Common myeloid progenitor, CD34-positive (primary cell): ENCODE results near the gene NEIL1.

Experiments
- CTCF ChIA-PET: fragments of 350-600 bp; sonication (Branson Sonifier 250); formaldehyde crosslinking; loops from one replicate; lab custom pipeline; 2021; ENCODE audit warnings: antibody characterized with exemption; lab: Charles Lee
- POLR2A ChIA-PET: fragments of 350-600 bp; sonication (Branson Sonifier 250); formaldehyde crosslinking; loops from one replicate; lab custom pipeline; 2021; ENCODE audit warnings: antibody characterized with exemption; lab: Charles Lee
- DNase-seq, 3 donors: peaks; one replicate each; pipeline versions ENCODE4 v3.0.0 to v3.0.0-alpha.2; 2013
- H3K27ac ChIP-seq, 2 experiments: 1 replicate in 1 of 2; 2 replicates in 1 of 2; pipeline ENCODE4 v1.7.0; 2013; ENCODE audit warnings: inconsistent platforms in 2 of 2, low read length in 2 of 2, mild to moderate bottlenecking in 2 of 2, low read depth in 1 of 2, moderate library complexity in 1 of 2; ENCODE audit not compliant: severe bottlenecking in 2 of 2, insufficient read depth in 1 of 2, poor library complexity in 1 of 2
- H3K27me3 ChIP-seq, 5 experiments: replicated peaks in 2 of 5; 1 replicate in 3 of 5; 2 replicates in 2 of 5; pipeline versions ENCODE4 v1.6.1 to v1.7.0; 2013; ENCODE audit warnings: low read length in 4 of 5, mild to moderate bottlenecking in 2 of 5, moderate library complexity in 2 of 5, inconsistent platforms in 1 of 5; ENCODE audit not compliant: insufficient read depth in 5 of 5, control insufficient read depth in 4 of 5
- H3K36me3 ChIP-seq, 4 experiments: 1 replicate in 2 of 4; 2 replicates in 2 of 4; pipeline versions ENCODE4 v1.6.1 to v1.7.0; 2013; ENCODE audit warnings: low read length in 3 of 4, control low read depth in 1 of 4, mild to moderate bottlenecking in 1 of 4; ENCODE audit not compliant: control insufficient read depth in 4 of 4, insufficient read depth in 4 of 4
- H3K4me1 ChIP-seq, 4 experiments: 1 replicate in 3 of 4; 2 replicates in 1 of 4; pipeline versions ENCODE4 v1.6.1 to v1.7.1; 2013; ENCODE audit warnings: low read length in 3 of 4, mild to moderate bottlenecking in 3 of 4, control low read depth in 1 of 4, inconsistent platforms in 1 of 4, moderate library complexity in 1 of 4; ENCODE audit not compliant: control insufficient read depth in 4 of 4, insufficient read depth in 4 of 4; ENCODE audit errors: control extremely low read depth in 1 of 4
- H3K4me3 ChIP-seq, 7 experiments: 1 replicate in 4 of 7; 2 replicates in 3 of 7; pipeline versions ENCODE4 v1.5.1 to v1.7.0; 2013; ENCODE audit warnings: mild to moderate bottlenecking in 7 of 7, low read length in 6 of 7, moderate library complexity in 6 of 7, inconsistent platforms in 2 of 7, low read depth in 2 of 7, control low read depth in 1 of 7; ENCODE audit not compliant: insufficient read depth in 4 of 7, control insufficient read depth in 1 of 7; ENCODE audit errors: extremely low read depth in 1 of 7
- H3K9me3 ChIP-seq, 5 experiments: 1 replicate in 4 of 5; 2 replicates in 1 of 5; pipeline versions ENCODE4 v1.6.1 to v1.7.1; 2013; ENCODE audit warnings: low read length in 4 of 5, mild to moderate bottlenecking in 2 of 5, inconsistent platforms in 1 of 5, low read depth in 1 of 5, moderate library complexity in 1 of 5; ENCODE audit not compliant: control insufficient read depth in 4 of 5, insufficient read depth in 2 of 5; ENCODE audit errors: control extremely low read depth in 1 of 5
- WGBS: methylation state at CpG from one replicate; pipeline ENCODE4 v1.1.5; 2013; ENCODE audit not compliant: insufficient coverage; 5-methylcytosine and 5-hydroxymethylcytosine counted together

NEIL1 gene

DNA sequence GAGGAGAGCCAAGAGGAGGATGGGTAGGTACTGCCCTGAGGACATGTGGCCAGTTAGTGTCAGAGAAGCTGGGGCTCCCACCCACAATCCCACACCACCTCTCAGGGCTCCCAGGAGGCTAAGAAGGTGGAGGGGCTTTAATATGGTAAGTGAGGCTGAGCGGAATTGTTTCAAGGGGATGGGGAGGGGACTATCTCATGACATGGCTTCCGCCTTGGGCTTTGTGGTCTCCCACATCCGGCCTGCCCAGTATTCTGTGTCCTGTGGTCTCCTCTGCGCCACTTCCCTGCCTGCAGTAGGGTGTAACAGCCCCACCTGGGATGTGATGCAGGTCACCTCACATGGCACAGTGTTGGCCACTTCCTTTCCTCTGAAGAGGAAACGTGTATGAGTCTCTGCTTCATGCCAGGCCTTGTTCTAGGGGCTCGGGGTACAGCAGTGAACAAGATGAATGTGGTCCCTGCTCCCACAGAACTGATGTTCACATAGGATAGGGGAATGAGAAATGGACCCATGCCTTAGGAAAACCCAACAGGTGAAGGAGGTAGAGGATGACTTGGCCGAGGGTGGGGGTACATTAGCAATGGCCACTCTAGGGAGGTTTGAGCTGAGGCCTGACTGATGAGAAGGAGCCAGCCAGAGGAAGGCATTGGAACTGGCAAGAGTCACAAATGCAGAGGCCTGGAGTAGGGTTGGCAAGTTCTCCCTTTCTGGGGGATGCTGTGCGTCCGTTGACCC, 3.2 kb downstream of the NEIL1 start:
- Histone ChIP-seq H3K9me3 (peaks cover 0 to 30% (median 19%) of the 10 kb centered on the region in 5 experiments), H3K4me1 (peaks cover 7 to 35% (median 29%) of the 10 kb centered on the region in 4 experiments), H3K4me3 (no peak overlapping the region), H3K27ac (no peak overlapping the region), H3K27me3 (peaks cover 0 to 26% (median 4%) of the 10 kb centered on the region in 5 experiments), H3K36me3 (peaks cover 0 to 12% (median 7%) of the 10 kb centered on the region in 4 experiments)
- POLR2A ChIA-PET: no interaction called here
- CTCF ChIA-PET: no interaction called here
- 11% methylated on average over 7 of the region's 9 CpGs for WGBS
- DNase-seq: peak; percentile 87 to 98 (median 98)

DNA sequence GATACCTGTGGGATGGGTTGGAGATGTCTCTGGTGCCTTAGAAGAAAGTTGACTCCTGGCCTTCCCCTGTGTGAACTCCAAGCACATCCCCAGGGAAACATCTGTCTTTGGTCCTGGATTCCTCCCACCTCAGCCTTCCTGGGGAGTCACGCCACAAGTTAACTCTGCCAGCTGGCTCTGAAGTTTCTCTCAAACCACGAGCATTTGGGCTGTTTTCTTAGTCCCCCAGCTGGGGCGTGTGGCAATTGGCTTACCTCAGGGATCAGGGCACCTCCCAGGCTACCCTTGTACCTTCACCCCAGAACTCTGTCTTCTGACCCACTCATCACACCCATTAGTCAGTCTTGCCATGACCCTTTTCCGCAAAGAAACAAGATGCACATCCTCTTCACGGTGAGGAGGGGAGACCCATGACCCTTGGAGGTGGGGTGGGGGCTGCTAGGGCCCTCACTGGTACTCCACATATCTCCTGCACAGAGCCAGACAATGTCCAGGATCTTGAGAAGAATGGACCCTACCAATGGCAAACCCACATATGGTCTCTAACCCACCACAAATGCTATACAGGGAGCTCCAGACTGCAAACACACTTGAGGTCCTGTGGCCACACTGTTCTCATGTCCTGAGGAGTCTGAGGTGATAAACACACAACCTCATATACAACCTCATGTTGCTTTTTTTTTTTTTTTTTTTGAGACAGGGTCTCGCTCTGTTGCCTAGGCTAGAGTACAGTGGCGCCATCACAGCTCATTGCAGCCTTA, 3.9 kb downstream of the NEIL1 start:
- Histone ChIP-seq H3K4me3 (peak overlapping the region in 1 of 7 experiments; percentile 16), H3K9me3 (peaks cover 0 to 30% (median 19%) of the 10 kb centered on the region in 5 experiments), H3K4me1 (peaks cover 7 to 35% (median 29%) of the 10 kb centered on the region in 4 experiments), H3K36me3 (peaks cover 0 to 19% (median 12%) of the 10 kb centered on the region in 4 experiments), H3K27ac (no peak overlapping the region), H3K27me3 (peaks cover 0 to 26% (median 4%) of the 10 kb centered on the region in 5 experiments)
- 70% methylated on average over 3 of the region's 7 CpGs for WGBS
- ChIA-PET CTCF (interaction anchor here (0.6 to 3.9 kb wide), 3 partner anchors 12 to 241 kb away, joined by 3 to 25 read pairs (median 3); partner anchors contain the start of gene MAN2C1), POLR2A (no interaction called here)
- DNase-seq: peak in 1 of 3 donors; percentile 15

DNA sequence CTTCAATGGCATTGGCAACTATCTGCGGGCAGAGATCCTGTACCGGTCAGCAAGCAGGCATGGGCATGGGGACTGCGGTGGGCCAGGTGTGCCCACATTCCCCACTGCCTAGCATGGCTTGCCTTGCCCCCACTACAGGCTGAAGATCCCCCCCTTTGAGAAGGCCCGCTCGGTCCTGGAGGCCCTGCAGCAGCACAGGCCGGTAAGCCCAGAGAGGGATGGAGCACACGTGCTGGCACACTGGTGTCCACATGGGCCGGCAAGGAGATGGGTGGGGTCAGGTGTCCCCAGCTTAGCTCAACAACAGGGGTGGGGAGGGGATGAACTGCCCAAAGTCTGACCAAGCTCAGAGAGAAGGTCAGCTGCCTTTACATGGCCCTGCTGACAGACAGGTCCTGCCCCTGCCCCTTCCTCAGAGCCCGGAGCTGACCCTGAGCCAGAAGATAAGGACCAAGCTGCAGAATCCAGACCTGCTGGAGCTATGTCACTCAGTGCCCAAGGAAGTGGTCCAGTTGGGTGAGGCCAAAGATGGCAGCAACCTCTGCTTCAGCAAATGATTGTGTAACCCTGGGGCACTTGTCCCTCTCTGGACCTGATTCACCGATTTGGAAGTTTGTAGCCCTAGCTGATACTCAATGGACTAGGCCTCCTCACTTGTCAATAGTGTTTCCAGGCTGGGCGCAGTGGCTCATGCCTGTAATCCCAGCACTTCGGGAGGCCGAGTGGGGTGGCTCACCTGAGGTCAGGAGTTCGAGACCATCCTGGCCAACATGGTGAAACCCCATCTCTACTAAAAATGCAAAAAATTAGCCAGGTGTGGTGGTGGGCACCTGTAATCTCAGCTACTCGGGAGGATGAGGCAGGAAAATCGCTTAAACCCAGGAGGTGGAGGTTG, 5.6 kb downstream of the NEIL1 start:
- no peak for DNase-seq
- ChIA-PET CTCF (interaction anchor here (0.6 to 3.9 kb wide), 2 partner anchors 15 to 258 kb away, joined by 3 to 25 read pairs; partner anchors contain the start of gene MAN2C1), POLR2A (interaction anchor here (0.6 to 1.5 kb wide), 2 partner anchors 10 to 15 kb away, joined by 3 to 4 read pairs; no protein-coding TSS in a partner anchor)
- Histone ChIP-seq H3K4me1 (peaks cover 0 to 26% (median 20%) of the 10 kb centered on the region in 4 experiments), H3K27me3 (peaks cover 0 to 16% (median 4%) of the 10 kb centered on the region in 5 experiments), H3K27ac (no peak overlapping the region), H3K36me3 (peaks cover 0 to 27% (median 23%) of the 10 kb centered on the region in 4 experiments), H3K9me3 (peaks cover 0 to 30% (median 19%) of the 10 kb centered on the region in 5 experiments), H3K4me3 (no peak overlapping the region)
- 98% methylated on average over 14 of the region's 16 CpGs for WGBS

DNA sequence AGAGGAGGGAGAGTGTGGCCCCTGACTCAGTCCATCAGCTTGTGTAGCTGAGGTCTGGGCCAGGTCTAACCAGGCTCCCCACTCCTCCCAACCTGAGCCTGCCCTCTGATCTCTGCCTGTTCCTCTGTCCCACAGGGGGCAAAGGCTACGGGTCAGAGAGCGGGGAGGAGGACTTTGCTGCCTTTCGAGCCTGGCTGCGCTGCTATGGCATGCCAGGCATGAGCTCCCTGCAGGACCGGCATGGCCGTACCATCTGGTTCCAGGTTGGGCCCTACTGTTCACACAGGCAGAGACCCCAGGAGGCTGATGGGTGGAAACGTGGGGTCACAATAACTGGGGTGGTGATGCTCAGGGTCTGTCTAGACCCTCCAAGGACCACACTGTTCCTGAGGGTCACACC, 6.8 kb downstream of the NEIL1 start:
- H3K36me3 ChIP-seq: peaks cover 1 to 35% (median 31%) of the 10 kb centered on the region in 4 experiments
- H3K27me3 ChIP-seq: peaks cover 0 to 5% (median 0%) of the 10 kb centered on the region in 5 experiments
- H3K4me3 ChIP-seq: no peak overlapping the region
- H3K9me3 ChIP-seq: peaks cover 0 to 27% (median 16%) of the 10 kb centered on the region in 5 experiments
- H3K4me1 ChIP-seq: peaks cover 0 to 14% (median 9%) of the 10 kb centered on the region in 4 experiments
- CTCF ChIA-PET: interaction anchor here (0.8 to 3.9 kb wide), 2 partner anchors 12 to 14 kb away, joined by 3 to 25 read pairs; partner anchors contain the start of gene MAN2C1
- no peak for DNase-seq
- WGBS: 97% methylated on average over 7 of the region's 7 CpGs
- no peak overlapping the region for H3K27ac ChIP-seq
- POLR2A ChIA-PET: no interaction called here

DNA sequence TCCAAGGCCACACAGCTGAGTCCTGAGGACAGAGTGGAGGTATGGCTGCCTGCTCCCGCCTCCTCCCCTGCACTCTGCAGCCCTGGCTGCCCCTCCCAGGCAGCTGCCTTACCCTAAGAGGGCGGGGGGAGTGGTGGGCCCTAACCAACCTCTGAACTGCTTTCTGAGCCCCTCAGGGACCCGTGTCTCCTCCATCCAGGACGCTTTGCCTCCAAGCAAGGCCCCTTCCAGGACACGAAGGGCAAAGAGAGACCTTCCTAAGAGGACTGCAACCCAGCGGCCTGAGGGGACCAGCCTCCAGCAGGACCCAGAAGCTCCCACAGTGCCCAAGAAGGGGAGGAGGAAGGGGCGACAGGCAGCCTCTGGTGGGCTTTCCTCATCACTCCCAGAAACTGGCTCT, 7.6 kb downstream of the NEIL1 start:
- H3K9me3 ChIP-seq: peaks cover 0 to 19% (median 7%) of the 10 kb centered on the region in 5 experiments
- ChIA-PET CTCF (interaction anchor here (0.8 to 3.9 kb wide), 2 partner anchors 11 to 13 kb away, joined by 3 to 25 read pairs; partner anchors contain the start of gene MAN2C1), POLR2A (no interaction called here)
- no peaks in the 10 kb centered on the region for H3K27me3 ChIP-seq
- H3K4me1 ChIP-seq: peaks cover 0 to 14% (median 7%) of the 10 kb centered on the region in 4 experiments
- no peak overlapping the region for H3K27ac ChIP-seq
- no peak for DNase-seq
- WGBS: 98% methylated on average over 6 of the region's 7 CpGs
- no peak overlapping the region for H3K4me3 ChIP-seq
- H3K36me3 ChIP-seq: peaks cover 2 to 43% (median 37%) of the 10 kb centered on the region in 4 experiments

DNA sequence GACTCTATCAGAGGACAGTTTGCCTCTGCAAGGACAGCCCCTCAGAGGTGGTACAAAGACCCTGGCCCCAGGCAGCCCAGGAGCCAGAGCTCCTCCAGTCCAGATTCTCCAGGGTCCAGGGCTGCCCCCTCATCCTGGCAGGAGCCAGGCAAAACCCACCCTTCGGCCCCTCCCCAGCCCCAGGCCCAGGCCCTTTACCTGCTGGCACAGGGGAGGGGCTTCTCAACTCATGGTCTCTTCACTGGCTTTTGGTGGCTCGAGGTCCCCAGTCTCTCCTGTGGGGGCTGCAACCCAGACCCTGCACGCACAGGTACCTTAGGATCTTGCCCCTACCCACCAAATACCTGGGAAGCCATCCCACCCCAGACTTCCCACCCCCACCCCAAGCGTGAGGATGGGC, 8.5 kb downstream of the NEIL1 start:
- Histone ChIP-seq H3K27me3 (no peaks in the 10 kb centered on the region), H3K27ac (no peak overlapping the region), H3K4me1 (peaks cover 0 to 9% (median 2%) of the 10 kb centered on the region in 4 experiments), H3K9me3 (peaks cover 0 to 10% (median 0%) of the 10 kb centered on the region in 5 experiments), H3K36me3 (peaks cover 2 to 52% (median 45%) of the 10 kb centered on the region in 4 experiments), H3K4me3 (no peak overlapping the region)
- CTCF ChIA-PET: no interaction called here
- WGBS: 95% methylated on average over 2 of the region's 4 CpGs
- no peak for DNase-seq
- POLR2A ChIA-PET: no interaction called here
